Measurements from ENCODE around the gene OGA.
A peak's percentile ranks its signal among the peaks of the same experiment; 100 is the strongest.

GRCh38 chr10:101773923-101774588 lies 44.2 kb downstream of the OGA start:
- TF ChIP-seq EZH2phosphoT487 (IDR thresholded peaks at IDR 0.05; ENCODE audit: insufficient read depth, low read depth) (0 out of 2 replicates have a peak, but pooled peaks have one; percentile 52), EZH2 (IDR thresholded peaks at IDR 0.05; ENCODE audit: insufficient read depth, poor library complexity, severe bottlenecking) (peak; percentile 94)
